ENCODE data around the gene BBS4.
"Not testable (repeated sequence)": the region's sequence is repeated elsewhere in the genome, so short reads cannot be mapped to it uniquely, and the experiment has no call there.

BBS4 gene

GRCh38 chr15:72685925-72686794 lies at the start of gene BBS4, which contains the start of gene HIGD2B:
Gene BBS4, plus strand, starts transcription at chr15:72686207. Its CDS starts 21 bp downstream, at chr15:72686228.
Gene HIGD2B, minus strand, starts transcription at chr15:72686182. Its CDS starts 9,808 bp downstream, at chr15:72676374.
- DNase-seq, result no peak

GRCh38 chr15:72636519-72637282 lies 49.3 kb upstream of the BBS4 start:
- not testable (repeated sequence) for DNase-seq

GRCh38 chr15:72639759-72640483 lies 46.1 kb upstream of the BBS4 start:
- not testable (repeated sequence) for DNase-seq

GRCh38 chr15:72642271-72642670 lies 43.7 kb upstream of the BBS4 start:
- not testable (repeated sequence) for DNase-seq

GRCh38 chr15:72648631-72649253 lies 37.3 kb upstream of the BBS4 start:
- not testable (repeated sequence) for DNase-seq

- not testable (repeated sequence) for DNase-seq
These were observed 31.6 kb upstream of the BBS4 start, which contains the start of gene GOLGA6B for GRCh38 chr15:72654397-72654796. Gene GOLGA6B, plus strand, starts transcription at chr15:72654697. Its CDS starts 41 bp downstream, at chr15:72654738.

- DNase-seq, result not testable (repeated sequence)
These were observed 30.0 kb upstream of the BBS4 start for GRCh38 chr15:72656014-72656413.

- DNase-seq, result not testable (repeated sequence)
These were observed 24.9 kb upstream of the BBS4 start for GRCh38 chr15:72661081-72661480.

GRCh38 chr15:72663931-72664330 lies 22.1 kb upstream of the BBS4 start:
- DNase-seq, result not testable (repeated sequence)

GRCh38 chr15:72665706-72666105 lies 20.3 kb upstream of the BBS4 start:
- not testable (repeated sequence) for DNase-seq

- not testable (repeated sequence) for DNase-seq
These were observed 16.2 kb upstream of the BBS4 start for GRCh38 chr15:72669803-72670202.

GRCh38 chr15:72670656-72671352 lies 15.2 kb upstream of the BBS4 start:
- DNase-seq, result not testable (repeated sequence)

GRCh38 chr15:72671525-72671924 lies 14.5 kb upstream of the BBS4 start:
- DNase-seq, result no peak

- no peak for DNase-seq
These were observed 9.2 kb upstream of the BBS4 start for GRCh38 chr15:72676838-72677237.

GRCh38 chr15:72680931-72681330 lies 5.1 kb upstream of the BBS4 start:
- DNase-seq, result no peak

GRCh38 chr15:72682772-72683171 lies 3.2 kb upstream of the BBS4 start:
- DNase-seq, result no peak

- DNase-seq, result no peak
These were observed 594 bp upstream of the BBS4 start for GRCh38 chr15:72685301-72685924.

GRCh38 chr15:72688697-72689096 lies 2.7 kb downstream of the BBS4 start:
- no peak for DNase-seq

GRCh38 chr15:72690938-72691337 lies 4.9 kb downstream of the BBS4 start:
- no peak for DNase-seq

GRCh38 chr15:72698938-72699337 lies 12.9 kb downstream of the BBS4 start:
- no peak for DNase-seq

- no peak for DNase-seq
These were observed 14.1 kb downstream of the BBS4 start for GRCh38 chr15:72700076-72700475.

All from NCI-H446 (cell line).